BJ (cell line): ENCODE results near the gene GALNS. TPM values are rescaled to one million over a fixed set of nuclear protein-coding genes. Genes with fewer than 3 reads are reported as not detected.
"Not testable (repeated sequence)": the region's sequence is repeated elsewhere in the genome, so short reads cannot be mapped to it uniquely, and the experiment has no call there.

Source experiments
- CTCF ChIA-PET: fragments of 350-600 bp; formaldehyde crosslinking; extraction: SDS; loops from one replicate; lab custom pipeline; 2021; ENCODE audit warnings: antibody characterized with exemption, inconsistent platforms; lab: Yijun Ruan, JAX
- POLR2A ChIA-PET: fragments of 300-600 bp; sonication (Branson Sonifier 250); formaldehyde crosslinking; extraction: SDS; loops from one replicate; lab custom pipeline; 2021; ENCODE audit warnings: antibody characterized with exemption; lab: Charles Lee
- DNase-seq: peaks from one replicate; pipeline ENCODE4 v3.0.0-alpha.2; 2011; ENCODE audit warnings: low read depth
- H3K27me3 ChIP-seq: 2 replicates; pipeline ENCODE4 v1.6.0; 2011; ENCODE audit warnings: low read length; ENCODE audit not compliant: control insufficient read depth, insufficient read depth
- H3K36me3 ChIP-seq: 2 replicates; pipeline ENCODE4 v1.5.1; 2011; ENCODE audit warnings: low read length; ENCODE audit not compliant: control insufficient read depth, insufficient read depth
- H3K4me3 ChIP-seq: 2 replicates; pipeline ENCODE4 v1.5.1; 2011; ENCODE audit warnings: low read depth, mild to moderate bottlenecking, control low read depth, low read length
- polyA plus RNA-seq: library from polyadenylated mRNA; depleted of rRNA; stranded (reverse); fragments of >200 nt; gene quantifications from 2 replicates; pipeline ENCODE4 v1.2.3, GENCODE V29; 2011
- TF ChIP-seq, protein P1 (sequence below): IDR thresholded peaks from 2 replicates; pipeline ENCODE4 v1.5.1; 2011; ENCODE audit warnings: low read depth, mild to moderate bottlenecking, control low read depth, inconsistent platforms, low read length, moderate library complexity; ENCODE audit not compliant: insufficient read depth

GALNS gene
- polyA plus RNA-seq, 1 experiment: 9.7 TPM

DNA sequence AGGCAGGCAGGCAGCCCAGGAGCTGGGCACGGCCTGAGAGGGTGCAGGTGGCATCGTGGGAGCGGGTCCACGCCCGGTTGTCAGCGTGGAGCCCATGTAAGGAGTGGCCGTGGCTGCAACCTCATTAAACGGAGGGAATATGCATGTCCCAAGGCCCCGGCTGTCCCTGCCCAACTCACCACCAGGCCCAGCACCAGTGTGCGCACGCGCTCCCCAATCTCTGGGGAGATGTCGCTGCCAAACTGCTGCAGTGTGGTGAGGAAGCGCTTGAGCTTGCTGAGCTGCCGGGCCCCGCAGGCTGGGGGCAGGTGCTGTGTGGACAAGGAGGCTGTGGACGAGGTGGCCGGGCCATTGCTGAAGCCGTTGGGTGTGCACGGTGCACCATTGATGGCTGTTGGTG is 35.3 kb upstream of the GALNS start:
- CTCF ChIA-PET: no interaction called here
- Histone ChIP-seq H3K27me3 (no peaks in the 10 kb centered on the region), H3K36me3 (no peaks in the 10 kb centered on the region), H3K4me3 (no peak overlapping the region)
- no peak for DNase-seq
- TF ChIP-seq, protein P1, sequence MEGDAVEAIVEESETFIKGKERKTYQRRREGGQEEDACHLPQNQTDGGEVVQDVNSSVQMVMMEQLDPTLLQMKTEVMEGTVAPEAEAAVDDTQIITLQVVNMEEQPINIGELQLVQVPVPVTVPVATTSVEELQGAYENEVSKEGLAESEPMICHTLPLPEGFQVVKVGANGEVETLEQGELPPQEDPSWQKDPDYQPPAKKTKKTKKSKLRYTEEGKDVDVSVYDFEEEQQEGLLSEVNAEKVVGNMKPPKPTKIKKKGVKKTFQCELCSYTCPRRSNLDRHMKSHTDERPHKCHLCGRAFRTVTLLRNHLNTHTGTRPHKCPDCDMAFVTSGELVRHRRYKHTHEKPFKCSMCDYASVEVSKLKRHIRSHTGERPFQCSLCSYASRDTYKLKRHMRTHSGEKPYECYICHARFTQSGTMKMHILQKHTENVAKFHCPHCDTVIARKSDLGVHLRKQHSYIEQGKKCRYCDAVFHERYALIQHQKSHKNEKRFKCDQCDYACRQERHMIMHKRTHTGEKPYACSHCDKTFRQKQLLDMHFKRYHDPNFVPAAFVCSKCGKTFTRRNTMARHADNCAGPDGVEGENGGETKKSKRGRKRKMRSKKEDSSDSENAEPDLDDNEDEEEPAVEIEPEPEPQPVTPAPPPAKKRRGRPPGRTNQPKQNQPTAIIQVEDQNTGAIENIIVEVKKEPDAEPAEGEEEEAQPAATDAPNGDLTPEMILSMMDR: no peak
- POLR2A ChIA-PET: no interaction called here

DNA sequence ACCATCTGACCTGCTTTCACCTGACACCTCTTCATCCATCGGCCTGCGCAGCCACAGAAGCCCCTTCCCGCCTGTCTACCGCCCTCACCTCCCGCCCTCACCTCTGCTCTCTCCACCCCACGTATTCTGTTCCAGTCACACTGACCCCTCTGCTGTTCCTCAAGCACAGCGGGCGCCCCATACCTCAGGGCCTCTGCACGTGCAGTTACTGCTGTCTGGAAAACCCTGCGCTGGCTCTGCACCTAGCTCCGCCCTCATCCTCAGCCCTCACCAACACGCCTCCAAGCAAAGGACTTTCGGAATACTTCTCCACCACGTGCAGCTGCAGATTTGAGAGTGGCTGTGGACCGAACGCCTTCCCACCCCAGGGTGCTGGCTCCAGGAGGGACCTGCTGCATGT is 34.3 kb upstream of the GALNS start:
- Histone ChIP-seq H3K4me3 (no peak overlapping the region), H3K36me3 (no peaks in the 10 kb centered on the region), H3K27me3 (no peaks in the 10 kb centered on the region)
- TF ChIP-seq, protein P1: no peak
- CTCF ChIA-PET: no interaction called here
- POLR2A ChIA-PET: no interaction called here
- DNase-seq: no peak

DNA sequence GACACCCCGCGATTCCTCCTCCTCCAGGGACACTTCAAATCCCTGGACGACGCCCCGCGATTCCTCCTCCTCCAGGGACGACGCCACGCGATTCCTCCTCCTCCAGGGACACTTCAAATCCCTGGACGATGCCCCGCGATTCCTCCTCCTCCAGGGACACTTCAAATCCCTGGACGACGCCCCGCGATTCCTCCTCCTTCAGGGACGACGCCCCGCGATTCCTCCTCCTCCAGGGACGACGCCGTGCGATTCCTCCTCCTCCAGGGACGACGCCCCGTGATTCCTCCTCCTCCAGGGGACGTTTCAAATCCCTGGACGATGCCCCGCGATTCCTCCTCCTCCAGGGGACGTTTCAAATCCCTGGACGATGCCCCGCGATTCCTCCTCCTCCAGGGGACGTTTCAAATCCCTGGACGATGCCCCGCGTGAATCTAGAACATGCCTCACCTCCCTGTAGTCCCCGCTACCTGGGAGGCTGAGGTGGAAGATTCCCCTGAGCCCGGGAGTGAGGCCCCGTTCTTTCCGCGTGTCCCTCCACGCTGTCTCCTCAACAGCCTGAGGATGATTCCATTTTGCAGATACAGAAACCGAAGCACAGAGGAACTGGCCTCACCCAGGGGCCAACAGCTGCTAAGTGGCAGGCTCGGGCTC is 33.1 kb upstream of the GALNS start:
- H3K36me3 ChIP-seq, H3K27me3 ChIP-seq, DNase-seq, POLR2A ChIA-PET, CTCF ChIA-PET, H3K4me3 ChIP-seq: not testable (repeated sequence)

DNA sequence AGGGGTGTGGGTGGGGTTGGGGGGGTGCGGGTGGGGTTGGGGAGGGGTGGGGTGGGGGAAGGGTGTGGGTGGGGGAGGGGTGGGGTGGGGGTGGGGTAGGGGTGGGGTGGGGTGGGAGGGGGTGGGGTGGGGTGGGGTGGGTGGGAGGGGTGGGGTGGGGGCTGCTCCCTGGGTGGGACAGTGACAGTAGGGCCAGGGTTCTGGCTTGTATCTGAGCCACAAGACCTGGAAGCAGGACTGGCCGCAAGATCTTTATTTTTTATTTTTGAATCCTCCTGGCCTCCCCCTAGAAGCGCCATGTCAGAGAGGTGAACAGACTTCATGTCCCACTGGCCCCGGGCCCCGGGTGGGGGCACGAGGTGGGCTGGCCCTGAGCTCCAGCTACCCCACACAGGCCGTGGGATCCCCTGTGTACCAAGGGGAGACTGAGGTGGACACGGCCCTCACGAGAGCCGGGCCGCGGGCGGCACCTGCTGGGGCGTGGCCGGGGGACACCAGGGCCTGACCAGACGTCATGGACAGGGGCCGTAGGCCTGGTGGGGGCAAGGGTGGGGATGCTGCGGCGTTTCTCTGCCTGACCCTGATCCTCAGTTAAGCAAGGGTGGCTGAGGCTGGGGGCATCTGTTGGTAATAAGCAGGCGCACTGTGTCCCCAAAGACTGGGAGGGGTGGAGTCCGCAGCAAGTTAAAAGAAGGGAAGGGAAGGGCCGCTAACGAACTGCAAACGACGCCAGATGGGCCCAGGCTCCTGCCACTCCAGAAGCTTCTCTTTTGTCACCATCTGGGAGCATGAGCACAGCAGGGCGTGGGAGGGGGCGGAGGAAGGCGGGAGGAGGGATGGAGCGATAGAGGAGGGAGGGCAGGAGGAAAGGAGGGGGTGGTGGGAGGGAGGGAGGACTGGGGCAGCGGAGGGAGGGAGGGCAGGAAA is 32.0 kb upstream of the GALNS start:
- ChIA-PET CTCF (interaction anchor here (1.8 kb wide), 1 partner anchor 31 kb away, joined by 8 read pairs; the partner anchor contains the start of genes GALNS and TRAPPC2L), POLR2A (no interaction called here)
- TF ChIP-seq, protein P1: no peak
- Histone ChIP-seq H3K4me3 (no peak overlapping the region), H3K36me3 (no peaks in the 10 kb centered on the region), H3K27me3 (no peaks in the 10 kb centered on the region)
- DNase-seq: no peak

DNA sequence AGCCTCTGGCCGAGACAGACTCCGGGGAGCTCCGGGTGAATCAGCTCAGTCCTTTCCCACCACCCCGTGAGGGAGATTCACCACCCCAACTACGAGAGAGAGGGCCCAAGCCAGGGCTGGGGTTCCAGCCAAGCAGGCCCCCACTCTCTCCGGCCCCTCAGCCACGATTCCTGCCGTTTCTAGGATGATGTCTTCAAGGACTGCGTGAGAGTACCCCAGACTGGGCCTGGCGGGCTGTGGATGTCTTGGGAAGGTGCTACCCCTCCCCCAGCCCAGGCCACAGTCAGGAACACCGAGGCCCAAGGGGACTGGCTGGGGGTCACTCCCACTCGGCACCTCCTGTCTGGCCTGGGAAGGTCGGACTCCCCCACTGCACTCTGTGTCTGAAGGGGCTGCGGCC is 31.3 kb upstream of the GALNS start:
- CTCF ChIA-PET: interaction anchor here (1.8 kb wide), 1 partner anchor 31 kb away, joined by 8 read pairs; the partner anchor contains the start of genes GALNS and TRAPPC2L
- Histone ChIP-seq H3K4me3 (no peak overlapping the region), H3K27me3 (no peaks in the 10 kb centered on the region), H3K36me3 (no peaks in the 10 kb centered on the region)
- TF ChIP-seq, protein P1: no peak
- DNase-seq: no peak
- POLR2A ChIA-PET: no interaction called here
